ENCODE data around the gene DHX34. TPM values are rescaled to one million over a fixed set of nuclear protein-coding genes. Genes with fewer than 3 reads are reported as not detected.
"Not testable (repeated sequence)": the region's sequence is repeated elsewhere in the genome, so short reads cannot be mapped to it uniquely, and the experiment has no call there.

The DHX34 gene
- total RNA-seq, 1 experiment from 2014 or later: 23.0 TPM

GRCh38 chr19:47362321-47362720 lies 13.2 kb downstream of the DHX34 start:
- H3K4me3 ChIP-seq: no peak overlapping the region
- H2AFZ ChIP-seq: no peak overlapping the region
- H3K27ac ChIP-seq: no peak overlapping the region
- peaks cover 6% of the 10 kb centered on the region for H3K79me2 ChIP-seq (ENCODE audit: low read depth)
- intact Hi-C loops (cut with micrococcal nuclease; ENCODE audit: unreplicated experiment): no loop called here
- no peaks in the 10 kb centered on the region for H3K9me2 ChIP-seq (ENCODE audit: insufficient read depth)
- no peak for DNase-seq
- H3K4me1 ChIP-seq (replicated peaks; ENCODE audit: insufficient read depth): peaks cover 22% of the 10 kb centered on the region
- BruUV-seq (replicated peaks): no TSS peak
- H4K20me1 ChIP-seq (ENCODE audit: insufficient read depth): peaks cover 34% of the 10 kb centered on the region
- ChIA-PET CTCF (interaction anchor here (0.6 to 1.6 kb wide), 3 partner anchors 13 to 343 kb away, joined by 3 to 8 read pairs (median 3); partner anchors contain the start of gene DHX34), POLR2A (ENCODE audit: unreplicated experiment) (no interaction called here)
- no peaks in the 10 kb centered on the region for H3K9me3 ChIP-seq (ENCODE audit: insufficient read depth, low read depth)
- H3K36me3 ChIP-seq (ENCODE audit: low read depth): peaks cover 59% of the 10 kb centered on the region
- peaks cover 34% of the 10 kb centered on the region for H3F3A ChIP-seq (ENCODE audit: insufficient read depth, low read depth)
- H3K27me3 ChIP-seq (ENCODE audit: insufficient read depth, low read depth): no peaks in the 10 kb centered on the region
- no peak overlapping the region for H3K4me2 ChIP-seq
- TF ChIP-seq EZH2 (IDR thresholded peaks at IDR 0.05; ENCODE audit: low read depth) (no peak), CTCF (conservative IDR thresholded peaks at IDR 0.05) (no peak)

DNA sequence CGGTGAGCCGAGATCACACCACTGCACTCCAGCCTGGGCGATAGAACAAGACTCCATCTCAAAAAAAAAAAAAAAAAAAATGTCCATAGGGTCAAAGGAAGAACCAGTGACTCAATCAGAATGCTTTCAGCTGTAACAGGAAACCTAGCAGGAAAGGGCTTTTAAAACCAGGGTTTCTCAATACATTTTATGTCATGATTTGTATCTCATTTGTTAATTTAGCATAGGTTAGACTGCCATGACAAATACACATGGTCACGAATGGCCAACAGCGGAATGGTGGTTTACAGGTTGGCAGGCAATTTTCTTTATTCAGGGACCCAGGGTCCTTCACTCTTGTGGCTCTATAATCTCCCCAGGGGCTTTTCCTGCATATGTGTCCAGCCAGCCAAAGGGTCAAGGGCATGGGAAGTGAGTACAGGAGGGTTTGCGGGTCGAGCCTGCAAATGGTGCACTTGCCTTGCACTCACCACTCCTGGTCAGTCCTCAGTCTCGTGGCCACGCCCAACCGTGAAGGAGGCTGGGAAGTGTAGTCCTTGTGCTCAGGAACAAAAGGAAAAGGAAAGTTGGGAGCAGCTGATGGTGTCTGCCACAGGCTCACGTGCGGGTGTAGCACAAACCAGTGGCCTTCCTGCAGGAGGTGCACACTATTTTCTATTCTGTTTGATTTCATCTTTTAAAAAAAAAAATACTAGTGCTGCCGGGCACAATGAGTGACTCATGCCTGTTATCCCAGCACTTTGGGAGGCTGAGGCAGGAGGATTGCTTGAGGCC lies 14.8 kb downstream of the DHX34 start:
- Histone ChIP-seq H3K36me3 (ENCODE audit: low read depth) (peaks cover 45% of the 10 kb centered on the region), H2AFZ (no peak overlapping the region), H3K79me2 (ENCODE audit: low read depth) (peaks cover 5% of the 10 kb centered on the region), H3K27me3 (ENCODE audit: insufficient read depth, low read depth) (no peaks in the 10 kb centered on the region), H3K4me3 (no peak overlapping the region), H4K20me1 (ENCODE audit: insufficient read depth) (peaks cover 23% of the 10 kb centered on the region), H3K9me3 (ENCODE audit: insufficient read depth, low read depth) (no peaks in the 10 kb centered on the region), H3K9me2 (ENCODE audit: insufficient read depth) (no peaks in the 10 kb centered on the region), H3K4me2 (peak overlapping the region; percentile 26; the same call in 1 of the 2 replicates), H3K4me1 (replicated peaks; ENCODE audit: insufficient read depth) (peaks cover 22% of the 10 kb centered on the region), H3F3A (ENCODE audit: insufficient read depth, low read depth) (peaks cover 34% of the 10 kb centered on the region), H3K27ac (peak overlapping the region; percentile 44)
- TF ChIP-seq EZH2 (IDR thresholded peaks at IDR 0.05; ENCODE audit: low read depth): no peak
- TF ChIP-seq CTCF (conservative IDR thresholded peaks at IDR 0.05): no peak
- no TSS peak for BruUV-seq (replicated peaks)
- DNase-seq: peak; percentile 73 to 79
- ChIA-PET POLR2A (ENCODE audit: unreplicated experiment) (interaction anchor here (0.6 kb wide), 1 partner anchor 11 kb away, joined by 3 read pairs; no protein-coding TSS in a partner anchor), CTCF (interaction anchor here (1.6 kb wide), 1 partner anchor 15 kb away, joined by 8 read pairs; the partner anchor contains the start of gene DHX34)
- intact Hi-C loops (cut with micrococcal nuclease; ENCODE audit: unreplicated experiment): no loop called here

DNA sequence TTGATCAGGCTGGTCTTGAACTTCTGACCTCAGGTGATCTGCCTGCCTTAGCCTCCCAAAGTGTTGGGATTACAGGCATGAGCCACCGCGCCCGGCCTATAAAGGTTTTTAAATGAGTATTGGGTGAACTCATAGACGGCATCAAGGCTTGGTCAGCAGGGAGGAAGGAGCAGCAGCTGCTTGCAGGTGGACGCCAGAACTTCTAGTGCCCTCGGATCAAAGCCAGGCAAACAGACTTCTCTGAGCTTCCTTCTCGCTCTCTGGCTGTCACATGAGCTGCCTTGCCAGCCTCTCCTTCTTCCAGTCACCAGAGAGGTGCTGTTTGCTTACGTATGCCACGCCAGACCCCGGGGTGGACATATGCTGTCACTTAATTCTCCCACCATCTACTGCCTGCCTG lies 16.3 kb downstream of the DHX34 start:
- intact Hi-C loops (cut with micrococcal nuclease; ENCODE audit: unreplicated experiment); DNase-seq; POLR2A ChIA-PET (ENCODE audit: unreplicated experiment); H3K9me3 ChIP-seq (ENCODE audit: insufficient read depth, low read depth); H3K4me3 ChIP-seq; H3K27me3 ChIP-seq (ENCODE audit: insufficient read depth, low read depth); H3K4me2 ChIP-seq; H3K79me2 ChIP-seq (ENCODE audit: low read depth); H3K9me2 ChIP-seq (ENCODE audit: insufficient read depth); H3K27ac ChIP-seq; BruUV-seq (replicated peaks); H2AFZ ChIP-seq; CTCF ChIA-PET: not testable (repeated sequence)
- Histone ChIP-seq H3K4me1 (replicated peaks; ENCODE audit: insufficient read depth) (peaks cover 22% of the 10 kb centered on the region), H4K20me1 (ENCODE audit: insufficient read depth) (peaks cover 31% of the 10 kb centered on the region), H3K36me3 (ENCODE audit: low read depth) (peaks cover 39% of the 10 kb centered on the region), H3F3A (ENCODE audit: insufficient read depth, low read depth) (peaks cover 34% of the 10 kb centered on the region)

All from PC-9 (cell line).